Glomerular endothelial cell (primary cell): ENCODE results near the gene SLC27A6. TPM values are rescaled to one million over a fixed set of nuclear protein-coding genes. Genes with fewer than 3 reads are reported as not detected.
A peak's percentile ranks its signal among the peaks of the same experiment; 100 is the strongest.
"Not testable (repeated sequence)": the region's sequence is repeated elsewhere in the genome, so short reads cannot be mapped to it uniquely, and the experiment has no call there.

ENCODE experiments used
- DNase-seq: peaks from one replicate; pipeline ENCODE4 v3.0.0-alpha.2; 2011; ENCODE audit warnings: low read depth, low spot score; ENCODE audit errors: extremely low read depth
- total RNA-seq: library from RNA; depleted of rRNA; stranded (reverse); fragments of >200 nt; gene quantifications from 2 replicates; pipeline ENCODE4 v1.2.3, GENCODE V29; 2015

The SLC27A6 gene
- total RNA-seq, result 0.29 TPM in 1 of 2 replicates, not detected in the other

DNA sequence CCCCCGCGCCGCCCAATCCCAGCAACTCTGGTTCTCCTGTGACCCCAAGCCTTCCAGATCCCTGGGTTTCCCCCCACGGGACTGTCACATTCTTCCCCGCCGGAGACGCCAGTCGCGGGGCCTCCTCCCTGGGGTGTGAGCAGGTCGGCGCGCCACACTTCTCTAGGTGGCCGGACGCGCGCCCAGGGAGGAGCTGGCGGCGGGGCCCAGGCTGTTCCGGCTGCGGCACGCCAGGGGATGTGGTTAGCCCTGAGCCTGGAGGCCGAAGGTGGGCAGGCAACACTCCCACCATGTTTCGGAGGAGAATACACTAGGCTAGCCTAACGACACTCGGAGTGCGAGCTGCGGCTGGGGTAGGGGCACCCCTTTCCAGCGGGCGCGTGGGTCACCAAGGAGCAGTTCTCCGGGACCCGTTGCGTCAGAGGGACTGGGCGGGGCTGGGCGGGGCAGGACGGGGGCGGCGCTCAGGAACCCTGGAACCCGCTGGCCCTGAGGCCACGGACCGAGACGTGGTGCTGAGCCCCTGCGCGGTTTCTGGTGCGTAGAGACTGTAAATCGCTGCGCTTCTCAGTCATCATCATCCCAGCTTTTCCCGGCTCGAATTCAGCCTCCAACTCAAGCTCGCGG, at the start of gene SLC27A6:
Gene SLC27A6 (plus strand): TSS at position 478 of the 627 bp plus-strand sequence. CDS start 650 bp downstream, outside the sequence.
- DNase-seq, result no peak

GRCh38 chr5:128919542-128919941, 45.7 kb upstream of the SLC27A6 start:
- DNase-seq, result no peak

- DNase-seq, result peak; percentile 74
These were observed 44.7 kb upstream of the SLC27A6 start for GRCh38 chr5:128920345-128921215.

DNA sequence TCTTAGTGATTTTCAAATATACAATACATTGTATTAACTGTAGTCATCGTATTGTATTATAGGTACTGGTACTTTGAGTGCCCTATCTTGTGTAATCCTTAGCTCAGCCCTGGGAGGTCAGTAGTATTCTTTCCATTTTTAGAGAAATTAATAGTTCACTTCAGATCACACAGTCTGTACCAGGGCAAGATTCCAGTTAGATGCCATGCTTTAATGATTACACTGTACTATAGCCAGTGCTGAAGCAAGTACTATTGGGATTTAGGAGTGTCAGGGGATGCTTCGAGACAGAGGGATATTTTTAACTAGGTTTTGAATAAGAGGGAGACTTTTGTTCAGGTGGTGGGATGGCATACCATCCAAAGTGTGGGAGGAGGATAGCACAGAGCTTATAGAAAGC, 41.0 kb upstream of the SLC27A6 start:
- no peak for DNase-seq

DNA sequence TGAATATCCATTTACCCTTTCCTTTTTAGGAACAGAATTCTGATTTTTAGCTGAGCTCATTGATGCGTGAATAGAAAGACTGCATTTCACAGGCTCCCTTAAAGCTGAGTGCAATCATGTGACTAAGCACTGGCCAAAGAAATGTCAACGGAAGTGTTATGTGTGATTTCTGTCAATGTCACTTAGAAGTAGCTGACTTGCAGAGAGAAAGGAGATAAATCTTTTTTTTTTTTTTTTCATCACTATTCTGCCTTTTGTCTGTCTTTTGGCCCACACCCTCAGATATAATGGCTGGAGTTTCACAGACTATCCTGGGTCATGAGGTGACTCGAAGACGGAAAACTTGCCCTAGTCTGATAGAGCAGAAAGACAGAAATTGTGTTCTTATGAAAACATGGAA, 39.3 kb upstream of the SLC27A6 start:
- DNase-seq, result no peak

GRCh38 chr5:128927644-128928043, 37.6 kb upstream of the SLC27A6 start:
- no peak for DNase-seq

- DNase-seq, result not testable (repeated sequence)
These were observed 33.1 kb upstream of the SLC27A6 start for GRCh38 chr5:128932232-128932631.

DNA sequence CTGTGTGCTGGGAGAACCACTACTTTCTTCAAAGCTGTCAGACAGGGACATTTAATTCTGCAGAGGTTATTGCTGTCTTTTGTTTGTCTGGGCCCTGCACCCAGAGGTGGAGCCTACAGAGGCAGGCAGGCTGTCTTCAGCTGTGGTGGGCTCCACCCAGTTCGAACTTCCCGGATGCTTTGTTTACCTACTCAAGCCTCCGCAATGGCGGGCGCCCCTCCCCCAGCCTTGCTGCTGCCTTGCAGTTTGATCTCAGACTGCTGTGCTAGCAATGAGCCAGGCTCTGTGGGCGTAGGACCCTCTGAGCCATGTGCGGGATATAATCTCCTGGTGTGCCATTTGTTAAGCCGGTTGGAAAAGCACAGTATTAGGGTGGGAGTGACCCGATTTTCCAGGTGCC, 22.2 kb upstream of the SLC27A6 start:
- not testable (repeated sequence) for DNase-seq

DNA sequence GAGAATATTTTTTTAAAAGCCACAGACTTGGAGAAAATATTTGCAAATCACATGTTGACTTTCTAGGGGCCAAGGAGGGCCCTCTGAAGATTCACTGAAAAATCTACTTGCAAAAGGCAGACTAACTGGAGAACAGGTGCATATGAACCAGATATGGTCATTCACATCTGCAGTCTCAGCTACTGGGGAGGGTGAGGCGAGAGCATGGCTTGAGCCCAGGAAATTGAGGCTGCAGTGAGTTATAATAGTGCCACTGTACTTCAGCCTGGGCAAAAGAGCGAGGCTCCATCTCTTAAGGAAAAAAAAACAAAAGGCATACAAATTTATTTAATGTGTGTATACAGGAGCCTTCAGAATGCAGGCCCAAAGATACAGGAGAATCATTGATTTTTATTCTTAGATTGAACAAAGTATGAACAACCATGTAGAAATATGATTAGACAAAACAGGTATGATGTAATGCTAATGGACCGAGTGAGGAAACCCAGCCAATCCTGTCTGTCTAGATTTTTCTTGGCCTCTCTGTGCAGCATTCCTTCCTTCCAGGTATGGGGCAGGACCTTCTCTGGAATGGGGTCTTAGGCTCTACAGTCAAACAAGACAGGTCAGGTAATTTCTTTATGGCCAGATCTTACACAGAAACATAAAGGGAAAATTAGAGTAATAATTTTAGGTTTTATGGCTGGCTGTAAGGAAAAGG, 15.3 kb upstream of the SLC27A6 start:
- no peak for DNase-seq

DNA sequence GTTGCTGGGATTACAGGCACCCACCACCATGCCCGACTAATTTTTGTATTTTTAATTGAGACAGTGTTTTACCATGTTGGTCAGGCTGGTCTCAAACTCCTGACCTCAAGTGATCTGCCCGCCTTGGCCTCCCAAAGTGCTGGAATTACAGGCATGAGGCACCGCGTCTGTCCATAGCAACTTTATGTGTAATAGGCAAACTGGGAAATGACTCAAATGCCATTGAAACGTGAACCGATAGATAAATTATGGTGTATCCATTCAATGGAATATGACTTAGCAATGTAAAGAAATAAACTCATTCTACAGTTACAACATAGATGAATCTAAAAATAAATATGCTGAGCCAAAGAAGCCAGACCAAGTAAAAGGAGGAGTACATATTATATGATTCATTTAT, 14.0 kb upstream of the SLC27A6 start:
- DNase-seq, result not testable (repeated sequence)

GRCh38 chr5:128956164-128956563, 9.1 kb upstream of the SLC27A6 start:
- DNase-seq, result no peak

DNA sequence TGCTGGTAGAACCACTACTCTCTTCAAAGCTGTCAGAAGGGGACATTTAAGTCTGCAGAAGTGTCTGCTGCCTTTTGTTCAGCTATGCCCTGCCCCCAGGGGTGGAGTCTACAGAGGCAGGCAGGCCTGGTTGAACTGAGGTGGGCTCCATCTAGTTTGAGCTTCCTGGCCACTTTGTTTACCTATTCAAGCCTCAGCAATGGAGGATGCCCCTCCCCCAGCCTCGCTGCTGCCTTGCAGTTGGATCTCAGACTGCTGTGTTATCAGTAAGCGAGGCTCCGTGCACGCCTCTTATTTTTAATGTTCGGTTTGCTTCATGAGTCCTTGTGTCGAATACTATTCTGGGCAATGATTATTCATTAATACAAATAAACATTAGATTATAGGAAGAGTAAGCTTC, 3.1 kb upstream of the SLC27A6 start:
- no peak for DNase-seq

DNA sequence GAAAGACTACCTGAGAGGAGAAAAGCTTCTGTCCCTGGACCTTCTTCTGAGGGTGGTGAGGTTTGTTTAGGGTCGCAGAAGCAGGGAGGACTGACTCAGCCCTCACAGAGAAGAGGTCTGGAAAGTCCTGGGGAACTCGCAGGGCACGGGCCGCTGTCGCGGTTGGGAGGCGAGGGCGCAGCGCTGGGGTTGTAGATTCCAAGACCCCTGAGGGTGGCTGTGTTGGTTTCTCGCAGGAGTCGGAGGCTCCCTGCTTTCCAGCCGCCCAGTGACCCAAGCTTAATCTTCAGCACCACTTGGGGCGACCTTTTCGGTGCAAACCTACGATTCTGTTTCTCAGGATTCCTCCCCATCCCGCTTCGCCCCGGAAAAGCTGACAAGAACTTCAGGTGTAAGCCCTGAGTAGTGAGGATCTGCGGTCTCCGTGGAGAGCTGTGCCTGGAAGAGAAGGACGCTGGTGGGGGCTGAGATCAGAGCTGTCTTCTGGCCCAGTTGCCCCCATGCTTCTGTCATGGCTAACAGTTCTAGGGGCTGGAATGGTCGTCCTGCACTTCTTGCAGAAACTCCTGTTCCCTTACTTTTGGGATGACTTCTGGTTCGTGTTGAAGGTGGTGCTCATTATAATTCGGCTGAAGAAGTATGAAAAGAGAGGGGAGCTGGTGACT, 482 bp downstream of the SLC27A6 start:
- DNase-seq, result no peak

GRCh38 chr5:128966375-128966774, 1.1 kb downstream of the SLC27A6 start:
- no peak for DNase-seq

- no peak for DNase-seq
These were observed 1.6 kb downstream of the SLC27A6 start for GRCh38 chr5:128966846-128967245.

GRCh38 chr5:128973244-128973643, 8.0 kb downstream of the SLC27A6 start:
- DNase-seq, result no peak

DNA sequence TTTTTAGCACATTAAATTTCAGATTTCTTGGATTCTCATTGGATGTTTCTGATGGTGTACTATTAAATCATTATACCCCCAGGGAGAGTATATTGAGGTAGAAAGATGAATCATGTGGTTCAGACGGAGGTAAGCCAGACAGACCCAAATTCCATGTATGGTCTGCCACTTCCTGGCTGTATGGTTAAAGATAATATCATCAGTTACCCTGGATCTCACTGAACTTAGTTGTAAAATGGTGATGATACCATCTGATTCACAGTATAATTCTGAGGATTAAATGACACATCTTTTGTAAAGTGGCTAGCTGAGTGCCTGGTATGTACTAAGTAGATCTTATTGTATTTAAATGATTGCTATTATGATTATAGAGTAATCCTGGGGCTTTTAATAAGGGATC, 9.3 kb downstream of the SLC27A6 start:
- DNase-seq, result no peak

GRCh38 chr5:128979761-128980160, 14.5 kb downstream of the SLC27A6 start:
- DNase-seq, result no peak

GRCh38 chr5:128980917-128981316, 15.6 kb downstream of the SLC27A6 start:
- DNase-seq, result no peak

DNA sequence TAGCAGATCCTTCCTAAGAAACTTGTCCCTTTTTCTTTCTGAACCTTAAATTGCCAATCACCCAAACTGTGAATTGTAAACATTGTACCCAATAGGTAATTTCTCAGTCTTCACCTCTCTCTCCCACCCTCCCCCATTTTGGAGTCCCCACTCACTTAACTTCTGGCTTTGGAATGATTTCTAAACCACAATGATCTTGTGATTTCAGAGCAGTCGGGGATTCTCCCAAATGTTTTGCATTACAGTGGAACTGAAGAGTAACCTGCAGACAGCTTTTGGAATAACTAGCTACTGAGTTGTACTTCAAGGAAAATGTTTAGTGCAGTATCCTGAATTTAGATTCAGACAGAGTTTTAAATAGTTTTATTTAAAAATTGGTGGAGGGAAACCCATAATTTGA, 19.2 kb downstream of the SLC27A6 start:
- no peak for DNase-seq

- DNase-seq, result no peak
These were observed 23.2 kb downstream of the SLC27A6 start for GRCh38 chr5:128988476-128988875.
